NCI-H128 (cell line): ENCODE data around the gene KPNA5.
"Not testable (repeated sequence)": the region's sequence is repeated elsewhere in the genome, so short reads cannot be mapped to it uniquely, and the experiment has no call there.

Experiments
- DNase-seq: peaks from one replicate; lab custom pipeline; 2025; ENCODE audit not compliant: unreplicated experiment; lab: John Stamatoyannopoulos, UW

The KPNA5 gene

GRCh38 chr6:116680880-116681672 is at the start of gene KPNA5:
Gene KPNA5 (plus strand): TSS chr6:116681211. CDS start chr6:116681335, 124 bp downstream.
- peak; percentile 79 for DNase-seq

- no peak for DNase-seq
Measured at GRCh38 chr6:116631379-116631990, 49.5 kb upstream of the KPNA5 start.

GRCh38 chr6:116633685-116634084 is 47.3 kb upstream of the KPNA5 start:
- no peak for DNase-seq

GRCh38 chr6:116648156-116648555 is 32.9 kb upstream of the KPNA5 start:
- DNase-seq, result no peak

DNA sequence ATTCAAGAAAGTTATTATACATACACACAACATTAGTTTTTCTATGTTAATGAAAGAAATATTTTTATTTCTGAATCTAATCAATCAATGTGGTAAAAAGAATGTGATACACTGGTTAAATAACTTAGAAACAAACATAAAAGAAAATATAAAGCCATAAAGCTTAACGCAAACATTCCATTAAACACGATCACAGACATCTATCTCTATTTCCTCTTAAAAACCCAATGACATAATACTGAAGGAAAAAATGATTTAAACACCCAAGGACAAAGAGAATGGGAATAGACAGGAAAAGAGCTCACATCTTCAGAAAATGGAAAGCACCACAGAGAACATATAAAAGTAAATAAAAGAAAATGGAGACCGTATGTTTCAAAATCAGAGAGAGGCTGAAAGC is 31.9 kb upstream of the KPNA5 start:
- no peak for DNase-seq

DNA sequence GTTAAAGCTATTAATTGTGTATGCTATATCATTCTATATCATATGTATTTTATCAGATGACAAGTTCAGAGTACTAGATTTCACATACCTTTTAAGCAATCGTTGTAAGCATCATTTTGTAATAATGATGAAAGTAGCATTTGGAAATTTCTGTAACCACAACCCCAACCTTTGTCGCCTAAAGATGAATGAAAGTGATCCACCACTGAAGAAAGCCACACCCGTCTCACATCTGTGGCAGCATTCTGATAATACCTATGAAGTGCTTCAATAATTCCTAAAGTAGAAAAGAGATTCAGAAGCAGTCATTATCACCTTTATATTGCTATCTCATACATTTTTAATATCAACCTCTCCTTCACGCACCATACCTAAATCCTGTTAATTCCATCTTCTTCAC is 29.1 kb upstream of the KPNA5 start:
- DNase-seq, result no peak

DNA sequence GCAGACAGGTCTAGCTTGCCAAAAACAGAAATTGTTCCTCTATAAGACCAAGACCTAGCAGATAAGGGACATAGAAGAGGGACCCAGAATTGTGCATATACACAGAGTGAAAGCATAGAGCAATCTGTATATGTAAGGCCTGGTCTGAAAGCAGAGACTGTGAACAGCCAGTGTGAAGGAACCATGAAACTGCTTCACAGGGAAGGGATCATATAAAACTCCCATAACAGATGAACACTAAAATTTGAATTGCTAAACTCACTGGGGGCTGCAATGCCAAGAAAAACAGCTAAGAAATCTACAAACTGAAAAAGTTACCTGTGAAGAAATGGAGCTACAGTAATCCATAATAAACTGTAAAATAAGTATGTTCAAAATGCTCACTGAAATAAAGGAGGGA is 19.4 kb upstream of the KPNA5 start:
- DNase-seq, result no peak

GRCh38 chr6:116662202-116662601 is 18.8 kb upstream of the KPNA5 start:
- DNase-seq, result no peak

GRCh38 chr6:116663308-116663707 is 17.7 kb upstream of the KPNA5 start:
- DNase-seq, result no peak

DNA sequence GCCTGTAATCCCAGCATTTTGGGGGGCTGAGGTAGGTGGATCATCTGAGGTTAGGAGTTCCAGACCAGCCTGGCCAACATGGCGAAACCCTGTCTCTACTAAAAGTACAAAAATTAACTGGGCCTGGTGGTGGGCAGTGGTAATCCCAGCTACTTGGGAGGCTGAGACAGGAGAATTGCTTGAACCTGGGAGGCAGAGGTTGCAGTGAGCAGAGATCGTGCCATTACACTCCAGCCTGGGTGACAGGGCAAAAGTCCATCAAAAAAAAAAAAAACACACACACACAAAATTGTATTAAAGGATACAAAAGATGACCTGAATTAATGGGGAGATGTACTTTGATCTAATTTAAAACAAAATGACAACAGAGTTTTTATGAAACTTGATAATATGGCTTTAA is 16.8 kb upstream of the KPNA5 start:
- not testable (repeated sequence) for DNase-seq

DNA sequence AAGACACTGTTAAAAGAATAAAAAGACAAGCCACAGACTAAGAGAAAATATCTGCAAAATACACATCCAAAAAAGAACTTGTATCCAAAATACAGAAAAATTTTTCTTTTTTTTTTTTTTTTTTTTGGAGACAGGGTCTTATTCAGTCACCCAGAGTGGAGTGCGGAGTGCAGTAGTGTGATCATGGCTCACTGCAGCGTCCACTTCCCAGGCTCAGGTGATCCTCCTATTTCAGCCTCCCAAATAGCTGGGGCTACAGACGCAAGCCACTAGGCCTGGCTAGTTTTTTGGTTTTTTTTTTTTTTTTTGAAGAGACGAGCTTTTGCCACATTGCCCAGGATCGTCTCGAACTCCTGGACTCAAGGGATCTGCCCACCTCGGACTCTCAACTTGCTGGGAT is 15.5 kb upstream of the KPNA5 start:
- DNase-seq, result no peak

DNA sequence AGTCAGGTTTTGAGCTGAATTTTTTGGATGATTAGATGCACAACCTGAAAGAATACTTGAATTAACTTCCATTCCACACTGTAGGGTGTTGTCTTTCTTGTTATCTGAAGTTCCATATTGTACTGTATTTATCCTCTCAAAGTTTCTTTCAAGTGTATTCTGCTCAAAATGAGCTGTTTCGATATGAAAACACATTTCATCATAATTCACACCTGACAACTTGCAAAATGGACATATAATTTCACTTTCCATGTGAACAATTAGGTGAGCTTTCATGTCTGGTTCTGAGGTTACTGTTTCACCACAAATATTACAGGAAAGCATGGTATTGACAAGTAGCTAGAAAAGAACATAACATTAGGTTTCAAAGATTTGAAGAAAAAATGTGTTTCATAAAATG is 14.1 kb upstream of the KPNA5 start:
- no peak for DNase-seq

- DNase-seq, result no peak
Measured at GRCh38 chr6:116667623-116668022, 13.4 kb upstream of the KPNA5 start.

GRCh38 chr6:116672306-116672705 is 8.7 kb upstream of the KPNA5 start:
- no peak for DNase-seq

DNA sequence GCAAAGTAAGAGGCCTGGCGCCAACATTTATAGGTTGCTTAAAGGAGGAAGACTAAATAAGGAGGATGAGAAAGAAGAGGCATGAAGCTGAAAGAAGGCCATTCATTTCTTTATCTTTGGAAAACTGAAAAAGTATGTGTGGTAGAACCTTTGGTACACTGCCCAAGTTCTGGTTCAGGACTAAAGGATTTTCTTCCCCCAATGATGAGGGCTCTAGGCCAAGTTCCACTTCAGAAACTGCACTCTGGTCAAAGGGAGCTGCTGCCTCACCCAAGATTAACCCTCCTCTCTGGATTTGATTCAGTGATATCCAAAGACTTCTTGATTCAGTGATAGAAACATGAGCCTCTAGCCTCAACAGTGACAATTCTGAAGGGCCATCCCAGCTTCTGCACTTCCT is 5.0 kb upstream of the KPNA5 start:
- DNase-seq, result no peak

DNA sequence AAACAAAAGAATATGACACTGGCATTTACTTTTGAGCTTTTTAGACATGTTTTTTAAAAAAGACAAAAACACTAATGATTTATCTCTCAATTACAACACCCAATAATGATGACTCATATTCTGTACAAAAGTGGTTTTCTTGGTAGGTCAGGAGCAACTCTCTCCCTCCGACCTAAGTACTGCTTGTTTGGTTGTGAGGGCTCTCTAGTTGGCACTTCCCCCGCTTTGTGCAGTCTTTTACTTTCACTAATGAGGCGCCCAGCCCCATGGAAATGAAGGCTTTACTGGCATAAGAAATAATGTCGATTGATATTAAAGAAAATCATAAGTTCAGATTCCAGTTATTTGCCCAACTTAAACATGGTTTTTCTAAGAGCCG is 1.3 kb downstream of the KPNA5 start:
- DNase-seq, result no peak

GRCh38 chr6:116685437-116685993 is 4.5 kb downstream of the KPNA5 start:
- DNase-seq, result no peak

GRCh38 chr6:116686475-116687101 is 5.6 kb downstream of the KPNA5 start:
- not testable (repeated sequence) for DNase-seq

DNA sequence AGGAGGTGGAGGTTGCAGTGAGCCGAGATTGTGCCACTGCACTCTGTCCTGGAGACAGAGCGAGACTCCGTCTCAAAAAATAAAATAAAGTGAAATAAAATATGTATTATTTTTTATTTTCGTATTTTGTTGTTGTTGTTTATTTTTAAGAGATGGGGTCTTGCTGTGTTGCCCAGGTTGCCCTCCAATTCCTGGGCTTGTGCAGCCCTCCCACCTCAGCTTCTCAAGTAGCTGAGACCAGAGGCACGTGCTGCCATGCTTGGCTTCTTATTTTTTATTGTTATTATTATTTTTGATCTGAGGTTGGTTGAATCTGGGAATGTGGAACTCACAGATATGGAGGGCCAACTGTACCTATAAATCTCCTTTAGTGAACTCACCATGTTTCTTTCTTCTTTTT is 10.1 kb downstream of the KPNA5 start:
- DNase-seq, result no peak

GRCh38 chr6:116692873-116693272 is 11.9 kb downstream of the KPNA5 start:
- DNase-seq, result not testable (repeated sequence)

DNA sequence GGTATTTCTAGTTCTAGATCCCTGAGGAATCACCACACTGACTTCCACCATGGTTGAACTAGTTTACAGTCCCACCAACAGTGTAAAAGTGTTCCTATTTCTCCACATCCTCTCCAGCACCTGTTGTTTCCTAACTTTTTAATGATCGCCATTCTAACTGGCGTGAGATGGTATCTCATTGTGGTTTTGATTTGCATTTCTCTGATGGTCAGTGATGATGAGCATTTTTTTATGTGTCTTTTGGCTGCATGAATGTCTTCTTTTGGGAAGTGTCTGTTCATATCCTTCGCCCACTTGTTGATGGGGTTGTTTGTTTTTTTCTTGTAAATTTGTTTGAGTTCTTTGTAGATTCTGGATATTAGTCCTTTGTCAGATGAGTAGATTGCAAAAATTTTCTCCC is 12.3 kb downstream of the KPNA5 start:
- not testable (repeated sequence) for DNase-seq

DNA sequence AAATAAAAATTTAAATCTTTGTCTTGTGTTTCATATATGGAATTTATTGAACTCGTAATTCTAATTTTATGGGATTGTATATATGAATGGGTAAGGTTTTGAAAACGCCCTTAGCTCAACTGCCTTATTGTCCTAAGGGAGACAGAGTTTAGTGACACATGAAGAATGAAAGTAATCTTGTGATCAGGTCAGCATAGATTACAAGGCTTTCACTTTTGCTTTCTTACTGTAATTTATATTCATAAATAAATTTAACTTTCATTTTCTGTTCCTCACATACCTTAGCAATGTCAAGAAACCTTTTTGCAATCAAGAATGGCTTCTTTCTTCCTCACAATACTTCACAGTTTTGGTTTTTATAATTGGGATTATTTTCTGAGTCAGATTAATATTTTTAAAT is 14.4 kb downstream of the KPNA5 start:
- no peak for DNase-seq
